Astrocyte of the spinal cord (primary cell): Measurements from ENCODE around the gene COL9A1.

Experiments used
- DNase-seq: peaks from one replicate; pipeline ENCODE4 v3.0.0; 2011; ENCODE audit warnings: low read depth, low spot score
- H3K4me3 ChIP-seq: 2 replicates; pipeline ENCODE4 v1.5.1; 2011; ENCODE audit warnings: low read depth, mild to moderate bottlenecking, low read length, moderate library complexity
- in situ Hi-C: cut with HindIII; loops from 2 replicates; pipeline ENCODE4 v1.10.0; 2017; ENCODE audit warnings: low sequenced_read_pairs
- TF ChIP-seq, protein P1 (sequence below): IDR thresholded peaks from 2 replicates; pipeline ENCODE4 v1.5.1; 2012; ENCODE audit warnings: low read depth, mild to moderate bottlenecking, low read length, inconsistent platforms

Gene COL9A1

DNA sequence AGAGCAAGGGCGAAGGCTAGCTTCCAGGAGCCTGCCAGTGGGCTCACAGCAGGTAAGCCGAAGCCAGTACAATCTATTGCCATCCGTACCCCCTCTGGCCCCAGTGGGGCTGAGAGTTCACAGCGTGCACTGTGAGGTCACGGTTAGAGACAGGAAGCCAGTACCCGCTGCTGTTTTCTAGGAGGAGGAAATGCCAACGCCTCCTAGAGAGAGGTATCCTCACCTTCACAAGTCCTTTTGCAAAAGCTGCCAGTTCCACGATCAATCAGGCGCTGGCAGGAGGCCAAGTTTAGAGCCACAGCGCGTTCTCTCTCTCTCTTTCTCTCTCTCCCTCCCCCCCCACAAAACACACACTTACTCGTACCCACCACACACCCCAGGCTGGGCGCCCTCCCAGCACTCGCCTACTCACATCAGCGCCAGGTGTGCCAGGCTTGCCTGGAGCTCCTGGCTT is 22.5 kb downstream of the COL9A1 start:
- DNase-seq, result no peak
- in situ Hi-C loops, result no loop called here

DNA sequence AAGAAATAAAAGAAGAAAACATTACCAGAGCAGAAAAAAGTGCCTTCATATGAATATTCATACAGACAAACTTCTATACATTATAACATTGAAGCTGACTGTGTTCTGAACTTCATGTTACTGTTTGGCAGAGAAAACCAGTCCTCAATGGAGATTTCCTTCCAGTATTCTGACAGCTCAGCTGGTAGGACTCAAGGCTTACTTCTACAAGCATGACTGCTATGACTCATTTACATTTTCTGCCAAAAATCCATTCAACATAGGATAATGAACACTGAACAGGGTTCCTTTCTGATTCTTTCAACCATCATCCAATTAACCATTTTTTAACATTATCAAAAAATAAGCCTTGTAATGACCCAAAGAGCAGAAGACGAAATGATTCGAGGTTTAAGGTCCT is 25.4 kb downstream of the COL9A1 start:
- TF ChIP-seq, protein P1, sequence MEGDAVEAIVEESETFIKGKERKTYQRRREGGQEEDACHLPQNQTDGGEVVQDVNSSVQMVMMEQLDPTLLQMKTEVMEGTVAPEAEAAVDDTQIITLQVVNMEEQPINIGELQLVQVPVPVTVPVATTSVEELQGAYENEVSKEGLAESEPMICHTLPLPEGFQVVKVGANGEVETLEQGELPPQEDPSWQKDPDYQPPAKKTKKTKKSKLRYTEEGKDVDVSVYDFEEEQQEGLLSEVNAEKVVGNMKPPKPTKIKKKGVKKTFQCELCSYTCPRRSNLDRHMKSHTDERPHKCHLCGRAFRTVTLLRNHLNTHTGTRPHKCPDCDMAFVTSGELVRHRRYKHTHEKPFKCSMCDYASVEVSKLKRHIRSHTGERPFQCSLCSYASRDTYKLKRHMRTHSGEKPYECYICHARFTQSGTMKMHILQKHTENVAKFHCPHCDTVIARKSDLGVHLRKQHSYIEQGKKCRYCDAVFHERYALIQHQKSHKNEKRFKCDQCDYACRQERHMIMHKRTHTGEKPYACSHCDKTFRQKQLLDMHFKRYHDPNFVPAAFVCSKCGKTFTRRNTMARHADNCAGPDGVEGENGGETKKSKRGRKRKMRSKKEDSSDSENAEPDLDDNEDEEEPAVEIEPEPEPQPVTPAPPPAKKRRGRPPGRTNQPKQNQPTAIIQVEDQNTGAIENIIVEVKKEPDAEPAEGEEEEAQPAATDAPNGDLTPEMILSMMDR, result no peak
- no peak overlapping the region for H3K4me3 ChIP-seq
- DNase-seq, result peak; percentile 13
- in situ Hi-C loops, result no loop called here

More for the DNA sequence above, 22.5 kb downstream of the COL9A1 start:
- TF ChIP-seq, protein P1, result no peak
- no peak overlapping the region for H3K4me3 ChIP-seq

DNA sequence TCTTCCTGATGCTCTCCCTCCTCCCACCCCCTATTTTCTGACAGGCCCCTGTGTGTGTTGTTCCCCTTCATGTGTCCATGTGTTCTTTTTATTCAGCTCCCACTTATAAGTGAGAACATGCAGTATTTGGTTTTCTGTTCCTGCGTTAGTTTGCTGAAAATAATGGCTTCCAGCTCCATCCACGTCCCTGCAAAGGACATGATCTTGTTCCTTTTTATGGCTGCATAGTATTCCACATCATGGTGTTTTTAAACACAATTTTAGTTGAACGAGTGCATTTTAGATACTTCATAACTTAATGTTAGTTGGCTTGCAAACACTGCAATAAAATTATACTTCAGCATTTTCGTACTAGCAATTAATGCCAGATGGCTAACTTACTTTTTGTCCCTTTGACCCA is 28.5 kb downstream of the COL9A1 start:
- in situ Hi-C loops, result no loop called here
- no peak overlapping the region for H3K4me3 ChIP-seq
- DNase-seq, result no peak
- TF ChIP-seq, protein P1, result no peak

DNA sequence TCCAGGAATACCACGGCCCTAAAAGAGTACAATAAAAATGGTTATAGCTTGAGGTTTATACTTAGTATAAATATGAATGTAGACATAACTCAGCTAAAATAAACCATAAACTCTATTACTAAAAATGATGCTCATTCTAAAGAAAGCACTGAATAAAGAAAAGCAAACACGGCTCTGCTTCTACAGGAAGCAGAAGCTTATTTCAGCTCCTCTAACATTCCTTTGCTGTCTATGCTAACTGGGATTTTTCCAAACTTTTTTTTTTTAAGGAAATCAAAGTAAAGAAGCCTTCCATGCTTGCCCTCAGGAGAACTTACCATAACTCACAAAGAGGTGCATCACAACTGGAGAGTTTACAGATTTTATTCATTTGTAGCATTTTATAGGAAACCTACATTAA is 30.8 kb downstream of the COL9A1 start:
- no peak for DNase-seq
- TF ChIP-seq, protein P1, result no peak
- in situ Hi-C loops, result no loop called here
- no peak overlapping the region for H3K4me3 ChIP-seq

DNA sequence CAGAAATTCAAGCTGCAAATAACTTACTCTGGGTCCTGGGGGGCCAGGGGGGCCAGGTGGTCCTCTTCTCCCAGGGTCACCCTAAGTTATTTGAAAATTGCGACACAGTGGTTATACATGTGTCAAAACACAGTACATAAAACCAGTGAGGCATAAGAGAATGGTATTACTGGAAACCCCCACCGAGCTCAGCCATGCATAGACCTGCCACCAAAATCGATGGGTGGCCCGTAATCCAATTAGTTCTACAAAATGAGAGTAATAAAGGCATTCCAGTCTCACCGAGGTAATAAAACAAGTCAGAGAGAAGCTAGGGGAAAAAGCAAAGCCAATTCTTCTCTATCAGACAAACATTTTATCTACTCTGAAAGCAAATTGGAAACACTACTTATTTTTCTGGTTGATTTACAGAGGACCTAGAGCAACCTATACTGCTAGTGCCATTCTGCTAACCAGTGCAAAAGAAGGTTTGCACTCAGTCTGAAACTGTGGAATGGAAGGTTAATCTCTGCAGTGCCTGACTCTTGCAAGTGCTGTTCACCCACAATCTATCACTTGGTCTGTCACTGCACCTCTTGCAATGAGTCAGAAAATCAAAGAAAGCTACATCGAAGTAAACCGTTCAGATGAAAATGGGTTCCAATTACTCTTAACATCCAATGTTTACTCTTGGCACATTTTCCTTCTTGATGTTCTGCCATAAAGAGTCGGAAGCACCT is 32.4 kb downstream of the COL9A1 start:
- H3K4me3 ChIP-seq, result no peak overlapping the region
- in situ Hi-C loops, result no loop called here
- DNase-seq, result no peak
- TF ChIP-seq, protein P1, result no peak

DNA sequence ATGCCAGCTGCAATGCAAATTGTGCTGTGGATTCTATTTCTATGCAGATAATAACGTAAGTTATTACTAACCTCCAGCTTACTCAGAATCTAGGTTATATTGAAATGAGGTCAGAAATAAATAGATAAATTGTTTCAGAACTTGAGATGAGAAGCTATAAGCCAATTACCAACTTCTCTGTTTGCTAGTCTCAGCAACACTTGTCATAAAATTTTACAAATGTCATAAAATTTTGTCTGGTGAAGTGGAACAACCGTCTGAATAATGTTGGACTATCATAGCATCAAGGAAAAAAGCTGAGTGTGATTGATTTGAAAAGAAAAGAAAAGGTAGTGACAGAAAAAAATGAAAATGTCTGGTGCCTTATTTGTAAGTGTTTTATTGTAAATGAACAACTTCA is 36.7 kb downstream of the COL9A1 start:
- no peak overlapping the region for H3K4me3 ChIP-seq
- TF ChIP-seq, protein P1, result no peak
- in situ Hi-C loops, result no loop called here
- no peak for DNase-seq

DNA sequence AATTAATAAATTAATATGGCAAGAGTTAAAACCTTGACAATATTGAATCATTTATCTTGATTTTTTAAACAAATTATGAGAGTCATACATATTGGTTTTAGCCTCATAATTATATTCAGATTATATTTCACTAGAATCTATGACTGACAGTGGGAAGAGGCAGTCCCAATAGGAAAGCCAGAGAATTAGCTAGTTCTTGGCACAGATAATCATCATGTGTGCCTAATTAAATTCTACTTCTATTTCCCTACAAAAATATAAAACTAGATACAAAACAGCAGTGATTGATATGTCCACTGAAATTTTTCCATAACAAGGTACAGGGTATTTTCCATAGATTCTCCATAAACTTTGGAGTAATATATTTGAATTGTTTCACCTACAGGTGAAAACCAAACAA is 38.6 kb downstream of the COL9A1 start:
- TF ChIP-seq, protein P1, result no peak
- in situ Hi-C loops, result no loop called here
- no peak for DNase-seq
- H3K4me3 ChIP-seq, result no peak overlapping the region
